Neuronal stem cell (in vitro differentiated cells): Measurements from ENCODE around the gene ATP8B4.

Source experiments
- DNase-seq: peaks from one replicate; pipeline ENCODE4 v3.0.0-alpha.2; 2013; ENCODE audit warnings: low spot score
- H2AFZ ChIP-seq: one replicate; pipeline ENCODE4 v1.6.1; 2013; ENCODE audit warnings: mild to moderate bottlenecking, low read length, inconsistent platforms
- H2AK5ac ChIP-seq: 2 replicates; pipeline ENCODE4 v1.6.1; 2013; ENCODE audit warnings: low read depth, mild to moderate bottlenecking, inconsistent platforms, low read length, moderate library complexity, mixed read lengths
- H2BK120ac ChIP-seq: 2 replicates; pipeline ENCODE4 v1.6.1; 2013; ENCODE audit warnings: low read depth, mild to moderate bottlenecking, inconsistent platforms, low read length, moderate library complexity, mixed read lengths
- H2BK12ac ChIP-seq: one replicate; pipeline ENCODE4 v1.6.1; 2013; ENCODE audit warnings: low read length, inconsistent platforms
- H2BK15ac ChIP-seq: 2 replicates; pipeline ENCODE4 v1.6.1; 2013; ENCODE audit warnings: mild to moderate bottlenecking, low read length, inconsistent platforms, mixed read lengths
- H2BK5ac ChIP-seq: one replicate; pipeline ENCODE4 v1.6.1; 2013; ENCODE audit warnings: inconsistent platforms, mild to moderate bottlenecking, low read length, moderate library complexity
- H3K14ac ChIP-seq: one replicate; pipeline ENCODE4 v1.6.1; 2013; ENCODE audit warnings: low read length, inconsistent platforms
- H3K18ac ChIP-seq: 2 replicates; pipeline ENCODE4 v1.6.1; 2013; ENCODE audit warnings: low read length, inconsistent platforms
- H3K23ac ChIP-seq: 2 replicates; pipeline ENCODE4 v1.6.1; 2013; ENCODE audit warnings: low read depth, mild to moderate bottlenecking, mixed read lengths, low read length, inconsistent platforms; ENCODE audit not compliant: poor library complexity
- H3K27ac ChIP-seq: replicated peaks from 3 replicates; pipeline ENCODE4 v1.5.1; 2013; ENCODE audit warnings: low read length, inconsistent platforms
- H3K27me3 ChIP-seq, 3 experiments: 2 replicates each; pipeline ENCODE4 v1.6.1; 2013; ENCODE audit warnings: low read length in 3 of 3, mild to moderate bottlenecking in 2 of 3, inconsistent platforms in 1 of 3, low read depth in 1 of 3, mixed read lengths in 1 of 3, moderate library complexity in 1 of 3; ENCODE audit not compliant: control insufficient read depth in 3 of 3, insufficient read depth in 3 of 3
- H3K36me3 ChIP-seq, 2 donors: replicated peaks in 1 of 2; 2 replicates each; pipeline ENCODE4 v1.6.1; 2013; ENCODE audit warnings: low read length in 2 of 2; ENCODE audit not compliant: control insufficient read depth in 2 of 2, insufficient read depth in 2 of 2
- H3K4ac ChIP-seq: 2 replicates; pipeline ENCODE4 v1.6.1; 2013; ENCODE audit warnings: inconsistent platforms, mild to moderate bottlenecking, low read length, moderate library complexity
- H3K4me1 ChIP-seq, 2 donors: 1 replicate in 1 of 2; 2 replicates in 1 of 2; pipeline ENCODE4 v1.6.1; 2013; ENCODE audit warnings: low read length in 2 of 2, low read depth in 1 of 2; ENCODE audit not compliant: control insufficient read depth in 2 of 2, insufficient read depth in 1 of 2
- H3K4me2 ChIP-seq: one replicate; pipeline ENCODE4 v1.6.1; 2013; ENCODE audit warnings: mild to moderate bottlenecking, low read length, inconsistent platforms; ENCODE audit not compliant: insufficient read depth, poor library complexity, severe bottlenecking
- H3K4me3 ChIP-seq, 2 donors: 2 replicates each; pipeline ENCODE4 v1.5.1; 2013; ENCODE audit warnings: low read length in 2 of 2, mild to moderate bottlenecking in 2 of 2, inconsistent platforms in 1 of 2, moderate library complexity in 1 of 2
- H3K79me1 ChIP-seq: one replicate; pipeline ENCODE4 v1.6.1; 2013; ENCODE audit warnings: low read depth, mild to moderate bottlenecking, inconsistent platforms, low read length, moderate library complexity
- H3K9ac ChIP-seq: one replicate; pipeline ENCODE4 v1.6.1; 2013; ENCODE audit warnings: mild to moderate bottlenecking, low read depth, low read length, inconsistent platforms; ENCODE audit not compliant: poor library complexity
- H3K9me3 ChIP-seq, 2 donors: replicated peaks in 1 of 2; 2 replicates each; pipeline versions ENCODE3 to v1.6.1; 2013; ENCODE audit warnings: low read length in 2 of 2, mild to moderate bottlenecking in 2 of 2, inconsistent platforms in 1 of 2, low read depth in 1 of 2, mixed read lengths in 1 of 2, moderate library complexity in 1 of 2; ENCODE audit not compliant: control insufficient read depth in 2 of 2, insufficient read depth in 1 of 2
- H4K8ac ChIP-seq: one replicate; pipeline ENCODE4 v1.6.1; 2013; ENCODE audit warnings: low read depth, mild to moderate bottlenecking, inconsistent platforms, low read length, moderate library complexity
- H4K91ac ChIP-seq: one replicate; pipeline ENCODE4 v1.6.1; 2013; ENCODE audit warnings: low read length, low read depth, mild to moderate bottlenecking, inconsistent platforms; ENCODE audit not compliant: poor library complexity
- WGBS, 2 donors: extraction: QIAGEN DNeasy Blood & Tissue Kit; methylation state at CpG; one replicate each; pipeline ENCODE4 v1.1.7; 2013; ENCODE audit warnings: missing lambda C conversion rate in 2 of 2, mixed read lengths in 1 of 2; ENCODE audit not compliant: insufficient read length in 2 of 2, insufficient replicate concordance in 1 of 2; ENCODE audit errors: extremely low coverage in 2 of 2; 5-methylcytosine and 5-hydroxymethylcytosine counted together

The ATP8B4 gene

GRCh38 chr15:50106457-50106856 lies 12.6 kb downstream of the ATP8B4 start:
- WGBS, 2 donors: no CpG with 5 or more reads among the region's 5 CpGs
- no peak for DNase-seq
- Histone ChIP-seq H4K8ac (no peak overlapping the region), H2BK120ac (no peak overlapping the region), H3K18ac (no peak overlapping the region), H2BK5ac (no peak overlapping the region), H2BK15ac (no peak overlapping the region), H3K4me3 (no peak overlapping the region), H3K9me3 (no peaks in the 10 kb centered on the region), H2AK5ac (no peak overlapping the region), H3K36me3 (no peaks in the 10 kb centered on the region), H3K27me3 (no peaks in the 10 kb centered on the region), H3K4me2 (no peak overlapping the region), H3K4ac (no peak overlapping the region), H2BK12ac (no peak overlapping the region), H3K27ac (no peak overlapping the region), H3K79me1 (no peaks in the 10 kb centered on the region), H3K9ac (no peak overlapping the region), H2AFZ (no peak overlapping the region), H4K91ac (no peak overlapping the region), H3K23ac (no peak overlapping the region), H3K14ac (no peak overlapping the region), H3K4me1 (no peaks in the 10 kb centered on the region)

- Histone ChIP-seq H3K4me2 (no peak overlapping the region), H3K14ac (no peak overlapping the region), H2BK5ac (no peak overlapping the region), H3K23ac (no peak overlapping the region), H3K18ac (no peak overlapping the region), H2BK15ac (no peak overlapping the region), H2AK5ac (no peak overlapping the region), H4K8ac (no peak overlapping the region), H3K4me1 (no peaks in the 10 kb centered on the region), H4K91ac (no peak overlapping the region), H3K9ac (no peak overlapping the region), H2BK120ac (no peak overlapping the region), H3K9me3 (no peaks in the 10 kb centered on the region), H3K4me3 (no peak overlapping the region), H3K79me1 (no peaks in the 10 kb centered on the region), H3K4ac (no peak overlapping the region), H3K36me3 (no peaks in the 10 kb centered on the region), H3K27me3 (no peaks in the 10 kb centered on the region), H3K27ac (no peak overlapping the region), H2AFZ (no peak overlapping the region), H2BK12ac (no peak overlapping the region)
- DNase-seq: no peak
- WGBS, 2 donors: no CpG with 5 or more reads among the region's 1 CpG
Observed at GRCh38 chr15:50100486-50100885, 18.5 kb downstream of the ATP8B4 start.

- no peaks in the 10 kb centered on the region for H3K27me3 ChIP-seq
- no peaks in the 10 kb centered on the region for H3K79me1 ChIP-seq
- no peak overlapping the region for H3K18ac ChIP-seq
- no peaks in the 10 kb centered on the region for H3K36me3 ChIP-seq
- no peaks in the 10 kb centered on the region for H3K9me3 ChIP-seq
- H3K4me3 ChIP-seq: no peak overlapping the region
- no peak overlapping the region for H4K8ac ChIP-seq
- H2BK15ac ChIP-seq: no peak overlapping the region
- H3K4me2 ChIP-seq: no peak overlapping the region
- no peak overlapping the region for H2AK5ac ChIP-seq
- H4K91ac ChIP-seq: no peak overlapping the region
- no peak overlapping the region for H3K9ac ChIP-seq
- H3K14ac ChIP-seq: no peak overlapping the region
- no peaks in the 10 kb centered on the region for H3K4me1 ChIP-seq
- no peak for DNase-seq
- no peak overlapping the region for H3K27ac ChIP-seq
- H3K23ac ChIP-seq: no peak overlapping the region
- no peak overlapping the region for H2BK120ac ChIP-seq
- no peak overlapping the region for H2AFZ ChIP-seq
- no peak overlapping the region for H3K4ac ChIP-seq
- no peak overlapping the region for H2BK5ac ChIP-seq
- no peak overlapping the region for H2BK12ac ChIP-seq
Observed at GRCh38 chr15:50098545-50098944, 20.5 kb downstream of the ATP8B4 start.

- no peak overlapping the region for H3K27ac ChIP-seq
- no peaks in the 10 kb centered on the region for H3K79me1 ChIP-seq
Observed at GRCh38 chr15:50095938-50096821, 22.9 kb downstream of the ATP8B4 start.

More at GRCh38 chr15:50095938-50096821, 22.9 kb downstream of the ATP8B4 start:
- H4K8ac ChIP-seq: no peak overlapping the region
- H3K4ac ChIP-seq: no peak overlapping the region
- no peak overlapping the region for H3K23ac ChIP-seq
- H3K27me3 ChIP-seq: no peaks in the 10 kb centered on the region
- H3K14ac ChIP-seq: no peak overlapping the region
- no CpG with 5 or more reads among the region's 8 CpGs for WGBS, 2 donors
- H2AK5ac ChIP-seq: no peak overlapping the region
- no peaks in the 10 kb centered on the region for H3K9me3 ChIP-seq
- H3K4me2 ChIP-seq: no peak overlapping the region
- no peak overlapping the region for H2AFZ ChIP-seq
- no peak overlapping the region for H2BK15ac ChIP-seq
- H4K91ac ChIP-seq: no peak overlapping the region
- no peak overlapping the region for H2BK5ac ChIP-seq
- no peaks in the 10 kb centered on the region for H3K4me1 ChIP-seq
- H3K4me3 ChIP-seq: no peak overlapping the region
- no peak overlapping the region for H3K9ac ChIP-seq
- H3K18ac ChIP-seq: no peak overlapping the region
- DNase-seq: no peak
- no peak overlapping the region for H2BK120ac ChIP-seq
- H2BK12ac ChIP-seq: no peak overlapping the region
- no peaks in the 10 kb centered on the region for H3K36me3 ChIP-seq
